DLD1 (cell line): ENCODE measurements around the gene TMEM270.

ENCODE experiments used
- in situ Hi-C: cut with HindIII; loops from 2 replicates; pipeline ENCODE4 v1.10.0; 2017; ENCODE audit warnings: low sequenced_read_pairs

The TMEM270 gene

GRCh38 chr7:73904219-73905137 lies 43.5 kb downstream of the TMEM270 start:
- in situ Hi-C loops = no loop called here

GRCh38 chr7:73905360-73905759 lies 44.4 kb downstream of the TMEM270 start:
- in situ Hi-C loops = no loop called here

- in situ Hi-C loops = no loop called here
Observed at GRCh38 chr7:73906874-73907273, 45.9 kb downstream of the TMEM270 start.

- in situ Hi-C loops = no loop called here
Observed at GRCh38 chr7:73907554-73908122, 46.7 kb downstream of the TMEM270 start.

GRCh38 chr7:73908123-73908611 lies 47.2 kb downstream of the TMEM270 start:
- in situ Hi-C loops = no loop called here

- in situ Hi-C loops = no loop called here
Observed at GRCh38 chr7:73909051-73909941, 48.3 kb downstream of the TMEM270 start.

- in situ Hi-C loops = no loop called here
Observed at GRCh38 chr7:73909996-73910395, 49.0 kb downstream of the TMEM270 start.

GRCh38 chr7:73912223-73912622 lies 51.3 kb downstream of the TMEM270 start:
- in situ Hi-C loops = no loop called here
